Left lung (tissue), 14 donors: ENCODE measurements around the gene SCNN1G. TPM values are rescaled to one million over a fixed set of nuclear protein-coding genes. Genes with fewer than 3 reads are reported as not detected.

Source experiments
- ATAC-seq: fragments of 200-7000 bp; cut with Tn5 transposase; one replicate; pipeline ENCODE4 v1.9.1; 2020; ENCODE audit warnings: moderate library complexity
- DNase-seq, 4 donors: peaks; one replicate each; pipeline ENCODE4 v3.0.0-alpha.2; 2013 to 2020
- H3K27ac ChIP-seq, 2 donors: fragments of 200-600 bp; sonication (generic) in 1 of 2; one replicate each; pipeline versions ENCODE4 v1.5.0 to v1.8.0; 2020 to 2021
- H3K27me3 ChIP-seq, 2 donors: fragments of 200-600 bp; sonication (generic) in 1 of 2; one replicate each; pipeline versions ENCODE4 v1.5.0 to v1.8.0; 2020 to 2021
- H3K36me3 ChIP-seq, 2 donors: fragments of 200-600 bp; sonication (generic) in 1 of 2; one replicate each; pipeline versions ENCODE4 v1.5.0 to v1.8.0; 2020 to 2021
- H3K4me1 ChIP-seq, 2 donors: fragments of 200-600 bp; one replicate each; pipeline ENCODE4 v1.8.0; 2021
- H3K4me3 ChIP-seq, 2 donors: fragments of 200-600 bp; sonication (generic) in 1 of 2; one replicate each; pipeline versions ENCODE4 v1.5.0 to v1.8.0; 2020 to 2021; ENCODE audit warnings: mild to moderate bottlenecking in 1 of 2
- H3K9me3 ChIP-seq, 2 donors: fragments of 200-600 bp; sonication (generic) in 1 of 2; one replicate each; pipeline versions ENCODE4 v1.5.0 to v1.8.0; 2020 to 2021
- CTCF ChIP-seq, 2 donors: fragments of 200-600 bp; sonication (generic) in 1 of 2; IDR thresholded peaks; one replicate each; pipeline versions ENCODE4 v1.5.0 to v1.8.0; 2021; ENCODE audit warnings: antibody characterized with exemption in 2 of 2
- intact Hi-C, 2 donors: fragments of 100-400 bp; cut with DNase I; formaldehyde crosslinking; loops; one replicate each; pipeline versions ENCODE4 v1.11.2 to v1.14.2; 2022
- long read RNA-seq, 12 donors: library from polyadenylated mRNA in 2 of 12; unstranded in 2 of 12; transcript quantifications; one replicate each; pipeline ENCODE4 v2.0.0 and lab custom pipeline, GENCODE V29; 2019 to 2026
- polyA plus RNA-seq, 6 donors: library from polyadenylated mRNA; unstranded; fragments of 120-200 nt; gene quantifications; one replicate each; pipeline ENCODE4 v1.2.1, GENCODE V29; 2013; ENCODE audit not compliant: insufficient read length in 6 of 6
- total RNA-seq, 2 donors: library from RNA; stranded (reverse); fragmentation: NEBNext Ultra II Directional; extraction: Animal tissue kit (Norgen Biotek cat#: 25700); gene quantifications; one replicate each; pipeline ENCODE4 v1.2.1, GENCODE V29; 2021
- donor health status: DM: no; HTN: yes; CAD: no.
- donor health status: DM: no; HTN: no; CAD: no.

The SCNN1G gene, protein sequence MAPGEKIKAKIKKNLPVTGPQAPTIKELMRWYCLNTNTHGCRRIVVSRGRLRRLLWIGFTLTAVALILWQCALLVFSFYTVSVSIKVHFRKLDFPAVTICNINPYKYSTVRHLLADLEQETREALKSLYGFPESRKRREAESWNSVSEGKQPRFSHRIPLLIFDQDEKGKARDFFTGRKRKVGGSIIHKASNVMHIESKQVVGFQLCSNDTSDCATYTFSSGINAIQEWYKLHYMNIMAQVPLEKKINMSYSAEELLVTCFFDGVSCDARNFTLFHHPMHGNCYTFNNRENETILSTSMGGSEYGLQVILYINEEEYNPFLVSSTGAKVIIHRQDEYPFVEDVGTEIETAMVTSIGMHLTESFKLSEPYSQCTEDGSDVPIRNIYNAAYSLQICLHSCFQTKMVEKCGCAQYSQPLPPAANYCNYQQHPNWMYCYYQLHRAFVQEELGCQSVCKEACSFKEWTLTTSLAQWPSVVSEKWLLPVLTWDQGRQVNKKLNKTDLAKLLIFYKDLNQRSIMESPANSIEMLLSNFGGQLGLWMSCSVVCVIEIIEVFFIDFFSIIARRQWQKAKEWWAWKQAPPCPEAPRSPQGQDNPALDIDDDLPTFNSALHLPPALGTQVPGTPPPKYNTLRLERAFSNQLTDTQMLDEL
- total RNA-seq, result 1 to 10 TPM; 5.4 to 7.8 TPM
- 1 to 10 TPM; 3.8 to 6.1 (median 4.6) TPM for polyA plus RNA-seq
- long read RNA-seq, donor 1, partial matches to known transcripts, result 0 of 1 reads
- long read RNA-seq, donor 1, other reads (novel, unspliced or antisense), result 0 of 1 reads
- long read RNA-seq, donor 2, partial matches to known transcripts, result 0 of 1 reads
- long read RNA-seq, donor 2, other reads (novel, unspliced or antisense), result 0 of 1 reads
- long read RNA-seq, donor 3, partial matches to known transcripts, result 0 of 1 reads
- long read RNA-seq, donor 3, other reads (novel, unspliced or antisense), result 0 of 1 reads
- long read RNA-seq, donor 4, partial matches to known transcripts, result 0 of 1 reads
- long read RNA-seq, donor 4, other reads (novel, unspliced or antisense), result 0 of 1 reads
- long read RNA-seq, donor 5, partial matches to known transcripts, result 0 of 1 reads
- long read RNA-seq, donor 5, other reads (novel, unspliced or antisense), result 0 of 1 reads
- long read RNA-seq, donor 6, result 0 reads
- long read RNA-seq, donor 7, result 0 reads
- long read RNA-seq, donor 8, result 0 reads
- long read RNA-seq, donor 9, result 0 reads
- long read RNA-seq, donor 10, result 0 reads
- long read RNA-seq, donor 11, result 0 reads
- long read RNA-seq, donor 12, result 0 reads

DNA sequence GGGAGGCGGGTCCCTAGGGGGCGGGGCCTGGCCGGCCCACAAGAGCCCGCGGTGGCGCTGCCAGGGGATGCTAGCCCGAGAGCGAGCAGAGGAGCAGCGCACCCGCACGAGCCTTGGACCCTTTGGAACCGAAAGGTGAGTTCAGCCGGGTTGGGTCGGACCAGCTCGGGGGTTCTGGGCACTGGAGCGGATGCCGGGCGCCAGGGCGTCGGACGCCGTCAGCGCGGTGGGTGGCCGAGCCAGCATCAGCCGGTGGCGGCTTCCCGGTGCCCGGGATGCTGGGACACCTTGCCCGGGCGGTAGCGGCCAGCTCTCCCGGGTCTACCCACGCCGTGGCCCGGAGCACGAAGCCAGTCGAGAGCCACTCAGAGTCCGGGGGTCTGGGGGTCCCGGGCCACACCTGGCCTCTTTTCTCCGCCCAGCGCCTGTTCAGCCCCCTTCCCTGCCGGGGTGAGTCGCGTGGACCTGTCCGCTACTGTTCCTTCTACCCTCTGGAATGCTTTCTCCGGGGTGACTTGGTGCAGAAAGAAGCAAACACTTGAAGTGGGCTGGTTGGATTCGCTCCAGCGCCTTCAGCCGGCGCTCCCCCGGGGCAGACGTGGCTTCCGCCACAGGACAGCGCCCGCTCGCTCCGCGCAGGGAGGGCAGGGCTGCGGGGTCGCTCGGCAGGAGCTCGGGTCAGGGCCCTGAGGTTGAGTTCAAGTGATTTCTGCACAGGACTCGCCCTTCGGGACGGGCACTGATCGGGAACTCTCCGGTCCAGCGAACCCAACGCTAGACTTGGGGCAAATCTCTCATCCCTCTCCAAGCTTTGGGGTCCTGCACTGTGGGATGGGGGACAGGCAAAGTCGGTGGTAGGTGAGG lies at the start of gene SCNN1G:
TSS of gene SCNN1G (plus strand) at position 67 of the 864 bp plus-strand sequence. CDS start 3,527 bp downstream, outside the sequence.
- peak in 1 of 2 donors; percentile 49 for TF ChIP-seq CTCF (IDR thresholded peaks at IDR 0.05)
- H3K4me3 ChIP-seq, result peak within 1 kb of the TSS; percentile 35 to 54

DNA sequence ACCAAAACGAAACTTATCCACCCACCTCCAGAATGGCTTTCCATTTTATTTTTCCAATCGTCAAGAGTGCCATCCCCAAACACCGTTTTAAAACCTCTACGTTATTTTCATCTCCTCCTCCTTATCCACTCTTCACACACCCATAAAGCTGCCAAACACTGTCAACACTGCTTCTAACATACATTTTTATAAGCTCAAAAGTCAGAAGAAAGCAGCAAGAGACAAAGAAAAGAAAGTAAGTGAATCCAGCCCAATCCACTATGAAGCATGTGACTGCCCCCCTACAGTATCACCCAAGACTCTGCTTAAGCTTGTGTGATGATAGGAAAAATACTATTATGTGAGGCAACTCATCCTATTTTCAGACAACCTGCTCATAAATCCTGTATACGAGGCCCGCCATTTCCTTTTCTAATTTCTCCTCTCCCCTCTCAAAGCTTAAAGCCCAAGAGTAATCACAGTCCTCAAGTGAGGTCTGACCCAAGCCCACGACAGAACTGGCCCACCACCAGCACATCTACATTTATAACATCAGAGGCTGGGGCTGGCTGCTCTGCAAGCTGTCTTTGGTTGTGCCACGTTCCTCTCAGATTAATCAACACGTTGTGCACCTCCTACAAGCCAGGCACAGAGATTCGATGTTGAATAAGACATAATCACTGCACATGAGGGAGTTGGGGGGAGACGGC lies 49.6 kb upstream of the SCNN1G start:
- intact Hi-C loops, result no loop called here
- Histone ChIP-seq H3K36me3 (no peaks in the 10 kb centered on the region), H3K27ac (peak overlapping the region; percentile 35 to 73), H3K4me3 (no peak overlapping the region), H3K27me3 (no peaks in the 10 kb centered on the region), H3K9me3 (peaks cover 0 to 19% of the 10 kb centered on the region in 2 donors), H3K4me1 (peaks cover 6 to 9% of the 10 kb centered on the region in 2 donors)
- no peak for DNase-seq
- TF ChIP-seq CTCF (IDR thresholded peaks at IDR 0.05), result no peak
- ATAC-seq, result peak; percentile 19

More for the DNA sequence above, at the start of gene SCNN1G:
- ATAC-seq, result peak; percentile 67
- Histone ChIP-seq H3K27me3 (peaks cover 20 to 77% of the 10 kb centered on the region in 2 donors), H3K36me3 (no peaks in the 10 kb centered on the region), H3K4me1 (peaks cover 5 to 12% of the 10 kb centered on the region in 2 donors), H3K27ac (no peak within 1 kb of the TSS), H3K9me3 (no peaks in the 10 kb centered on the region)
- DNase-seq, result peak in 3 of 4 donors; percentile 38 to 80 (median 58)
- intact Hi-C loops, result loop anchor here (10.0 kb wide), 1 partner anchor 252 kb away; no protein-coding TSS in a partner anchor

- Histone ChIP-seq H3K9me3 (peaks cover 0 to 24% of the 10 kb centered on the region in 2 donors), H3K36me3 (no peaks in the 10 kb centered on the region), H3K27me3 (no peaks in the 10 kb centered on the region), H3K4me3 (no peak overlapping the region), H3K27ac (no peak overlapping the region), H3K4me1 (peaks cover 2 to 9% of the 10 kb centered on the region in 2 donors)
- ATAC-seq (no peak), DNase-seq (no peak)
- intact Hi-C loops, result no loop called here
- no peak for TF ChIP-seq CTCF (IDR thresholded peaks at IDR 0.05)
Observed at GRCh38 chr16:23134274-23134673, 48.3 kb upstream of the SCNN1G start.

DNA sequence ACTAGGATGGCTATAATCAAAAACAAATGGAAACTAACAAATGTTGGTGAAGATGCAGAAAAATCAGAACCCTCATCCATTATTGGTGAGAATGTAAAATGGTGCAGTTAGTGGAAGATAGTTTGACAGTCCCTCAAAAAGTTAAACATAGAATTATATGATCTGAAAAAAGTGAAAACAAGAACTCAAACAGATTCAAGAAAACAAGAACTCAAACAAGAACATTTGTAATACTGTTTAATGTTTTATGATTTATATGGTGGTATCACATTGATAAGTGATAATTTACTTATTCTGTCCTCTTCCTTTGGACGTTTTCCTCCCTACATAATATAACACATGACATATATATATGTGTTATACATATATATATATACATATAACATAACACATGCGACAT lies 45.3 kb upstream of the SCNN1G start:
- H3K4me3 ChIP-seq, result no peak overlapping the region
- H3K27me3 ChIP-seq, result no peaks in the 10 kb centered on the region
- peaks cover 0 to 24% of the 10 kb centered on the region in 2 donors for H3K9me3 ChIP-seq
- H3K4me1 ChIP-seq, result peaks cover 2 to 6% of the 10 kb centered on the region in 2 donors
- no peak for TF ChIP-seq CTCF (IDR thresholded peaks at IDR 0.05)
- ATAC-seq, result no peak
- no peaks in the 10 kb centered on the region for H3K36me3 ChIP-seq
- H3K27ac ChIP-seq, result no peak overlapping the region
- intact Hi-C loops, result no loop called here
- no peak for DNase-seq
